Mesenchymal stem cell (in vitro differentiated cells and primary cell): ENCODE data around the gene EHD1.

Source experiments
- DNase-seq: peaks from one replicate; pipeline ENCODE4 v3.0.0-alpha.2; 2013
- H2AFZ ChIP-seq: one replicate; pipeline ENCODE4 v1.6.1; 2013; ENCODE audit warnings: low read depth, mild to moderate bottlenecking, control low read depth, inconsistent platforms, low read length, moderate library complexity
- H2AK5ac ChIP-seq: 2 replicates; pipeline ENCODE4 v1.6.1; 2013; ENCODE audit warnings: low read length, moderate library complexity, mild to moderate bottlenecking, inconsistent platforms; ENCODE audit not compliant: severe bottlenecking
- H2BK120ac ChIP-seq: one replicate; pipeline ENCODE4 v1.6.1; 2013; ENCODE audit warnings: low read depth, mild to moderate bottlenecking, inconsistent platforms, low read length, moderate library complexity
- H2BK12ac ChIP-seq, 2 experiments: one replicate each; pipeline ENCODE4 v1.6.1; 2013; ENCODE audit warnings: inconsistent platforms in 2 of 2, low read length in 2 of 2, mild to moderate bottlenecking in 2 of 2, moderate library complexity in 2 of 2, control low read depth in 1 of 2
- H2BK15ac ChIP-seq: one replicate; pipeline ENCODE4 v1.6.1; 2013; ENCODE audit warnings: mild to moderate bottlenecking, low read depth, inconsistent platforms; ENCODE audit not compliant: poor library complexity, severe bottlenecking
- H2BK5ac ChIP-seq: 2 replicates; pipeline ENCODE4 v1.6.1; 2013; ENCODE audit warnings: low read depth, mild to moderate bottlenecking, low read length, control low read depth, inconsistent platforms; ENCODE audit not compliant: poor library complexity, severe bottlenecking
- H3K14ac ChIP-seq, 2 experiments: one replicate each; pipeline ENCODE4 v1.6.1; 2013; ENCODE audit warnings: inconsistent platforms in 2 of 2, low read length in 2 of 2, control low read depth in 1 of 2, mild to moderate bottlenecking in 1 of 2, moderate library complexity in 1 of 2
- H3K18ac ChIP-seq, 2 experiments: one replicate each; pipeline ENCODE4 v1.6.1; 2013; ENCODE audit warnings: inconsistent platforms in 2 of 2, low read length in 2 of 2, control low read depth in 1 of 2, low read depth in 1 of 2, mild to moderate bottlenecking in 1 of 2
- H3K23ac ChIP-seq, 2 experiments: one replicate each; pipeline ENCODE4 v1.6.1; 2013; ENCODE audit warnings: inconsistent platforms in 2 of 2, low read length in 2 of 2, mild to moderate bottlenecking in 2 of 2, moderate library complexity in 2 of 2, control low read depth in 1 of 2
- H3K27ac ChIP-seq: 2 replicates; pipeline ENCODE4 v1.5.1; 2013; ENCODE audit warnings: mild to moderate bottlenecking, moderate library complexity, low read length, control low read depth, inconsistent platforms; ENCODE audit not compliant: poor library complexity, severe bottlenecking
- H3K27me3 ChIP-seq, 2 experiments: 2 replicates each; pipeline versions ENCODE4 v1.6.1 to v1.7.0; 2013; ENCODE audit warnings: low read length in 2 of 2, mild to moderate bottlenecking in 2 of 2, moderate library complexity in 2 of 2, control low read depth in 1 of 2, inconsistent platforms in 1 of 2; ENCODE audit not compliant: control insufficient read depth in 1 of 2, insufficient read depth in 1 of 2
- H3K36me3 ChIP-seq, 2 experiments: 2 replicates each; pipeline versions ENCODE4 v1.6.1 to v1.7.0; 2013; ENCODE audit warnings: low read length in 2 of 2, control low read depth in 1 of 2, inconsistent platforms in 1 of 2, low read depth in 1 of 2, mild to moderate bottlenecking in 1 of 2; ENCODE audit not compliant: insufficient read depth in 2 of 2, control insufficient read depth in 1 of 2
- H3K4ac ChIP-seq, 2 experiments: one replicate each; pipeline ENCODE4 v1.6.1; 2013; ENCODE audit warnings: inconsistent platforms in 2 of 2, low read length in 2 of 2, mild to moderate bottlenecking in 2 of 2, moderate library complexity in 2 of 2, control low read depth in 1 of 2, low read depth in 1 of 2
- H3K4me1 ChIP-seq: 2 replicates; pipeline ENCODE4 v1.6.1; 2013; ENCODE audit warnings: low read depth, low read length, control low read depth; ENCODE audit not compliant: control insufficient read depth, insufficient read depth
- H3K4me2 ChIP-seq: 2 replicates; pipeline ENCODE4 v1.6.1; 2013; ENCODE audit warnings: low read length, mild to moderate bottlenecking, inconsistent platforms; ENCODE audit not compliant: poor library complexity, severe bottlenecking
- H3K4me3 ChIP-seq, 2 experiments: 2 replicates each; pipeline versions ENCODE4 v1.5.1 to v1.7.0; 2013; ENCODE audit warnings: low read length in 2 of 2, mild to moderate bottlenecking in 2 of 2, control low read depth in 1 of 2, low read depth in 1 of 2; ENCODE audit not compliant: insufficient read depth in 1 of 2
- H3K79me1 ChIP-seq: replicated peaks from 2 replicates; pipeline ENCODE4 v1.6.1; 2013; ENCODE audit warnings: mild to moderate bottlenecking, control low read depth, low read length, inconsistent platforms; ENCODE audit not compliant: poor library complexity, severe bottlenecking
- H3K9ac ChIP-seq: 2 replicates; pipeline ENCODE4 v1.7.0; 2013; ENCODE audit warnings: mild to moderate bottlenecking, low read length, moderate library complexity
- H3K9me3 ChIP-seq: 2 replicates; pipeline ENCODE4 v1.7.0; 2013; ENCODE audit warnings: mild to moderate bottlenecking, low read length; ENCODE audit not compliant: control insufficient read depth
- H4K8ac ChIP-seq: one replicate; pipeline ENCODE4 v1.6.1; 2013; ENCODE audit warnings: inconsistent platforms, mild to moderate bottlenecking, low read length, moderate library complexity
- H4K91ac ChIP-seq: one replicate; pipeline ENCODE4 v1.6.1; 2013; ENCODE audit warnings: mild to moderate bottlenecking, low read length, inconsistent platforms
- WGBS: methylation state at CpG from one replicate; pipeline ENCODE4 v1.1.7; 2013; ENCODE audit warnings: mixed read lengths; 5-methylcytosine and 5-hydroxymethylcytosine counted together

EHD1 gene

GRCh38 chr11:64900263-64900678 is 21.9 kb upstream of the EHD1 start:
- Histone ChIP-seq H3K9ac (no peak overlapping the region), H4K8ac (no peak overlapping the region), H2BK5ac (no peak overlapping the region), H3K18ac (no peak overlapping the region), H3K4me3 (no peak overlapping the region), H3K4me2 (no peak overlapping the region), H3K23ac (no peak overlapping the region), H3K14ac (no peak overlapping the region), H3K79me1 (peaks cover 3% of the 10 kb centered on the region), H2AFZ (no peak overlapping the region), H3K9me3 (no peaks in the 10 kb centered on the region), H2AK5ac (no peak overlapping the region), H2BK120ac (no peak overlapping the region), H3K27me3 (no peaks in the 10 kb centered on the region), H2BK12ac (no peak overlapping the region), H3K4ac (no peak overlapping the region), H3K4me1 (peaks cover 3% of the 10 kb centered on the region), H4K91ac (no peak overlapping the region), H3K36me3 (peaks cover 79 to 81% of the 10 kb centered on the region in 2 experiments), H2BK15ac (no peak overlapping the region), H3K27ac (no peak overlapping the region)
- DNase-seq: no peak
- WGBS: 95% methylated on average over 14 of the region's 14 CpGs

DNA sequence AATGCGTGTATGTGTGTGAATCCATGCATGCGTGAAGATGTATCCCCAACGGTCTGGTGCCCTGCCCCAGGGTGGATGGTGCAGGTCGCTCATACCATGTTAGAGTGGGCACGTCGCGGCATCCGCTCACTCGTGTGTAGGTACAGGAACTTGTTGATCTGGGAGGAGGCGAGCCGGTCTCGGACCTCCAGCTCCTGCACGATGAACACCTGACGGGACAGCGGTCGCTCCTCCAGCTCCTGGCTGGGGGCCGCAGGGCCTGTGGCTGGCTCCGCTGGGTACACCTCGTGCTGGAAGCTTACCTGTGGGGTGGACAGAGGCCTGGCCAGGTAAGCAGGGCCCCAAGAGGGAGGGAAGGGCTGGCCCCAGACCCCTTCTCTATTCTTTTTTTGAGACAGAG is 20.1 kb upstream of the EHD1 start:
- no peak overlapping the region for H2BK120ac ChIP-seq
- H2AFZ ChIP-seq: no peak overlapping the region
- no peak overlapping the region for H3K23ac ChIP-seq
- H3K4me3 ChIP-seq: no peak overlapping the region
- no peaks in the 10 kb centered on the region for H3K9me3 ChIP-seq
- H3K18ac ChIP-seq: no peak overlapping the region
- no peak overlapping the region for H2AK5ac ChIP-seq
- 98% methylated on average over 19 of the region's 19 CpGs for WGBS
- peaks cover 3% of the 10 kb centered on the region for H3K79me1 ChIP-seq
- H3K9ac ChIP-seq: no peak overlapping the region
- H4K91ac ChIP-seq: no peak overlapping the region
- H3K4ac ChIP-seq: no peak overlapping the region
- H3K36me3 ChIP-seq: peaks cover 80 to 87% of the 10 kb centered on the region in 2 experiments
- H4K8ac ChIP-seq: no peak overlapping the region
- H3K27ac ChIP-seq: no peak overlapping the region
- H2BK5ac ChIP-seq: no peak overlapping the region
- H3K4me2 ChIP-seq: no peak overlapping the region
- no peak for DNase-seq
- H3K27me3 ChIP-seq: no peaks in the 10 kb centered on the region
- no peak overlapping the region for H3K14ac ChIP-seq
- no peak overlapping the region for H2BK15ac ChIP-seq
- no peak overlapping the region for H2BK12ac ChIP-seq
- peaks cover 11% of the 10 kb centered on the region for H3K4me1 ChIP-seq

- Histone ChIP-seq H3K27me3 (no peaks in the 10 kb centered on the region), H3K18ac (no peak overlapping the region), H3K4me2 (no peak overlapping the region), H3K23ac (no peak overlapping the region), H2BK5ac (no peak overlapping the region), H2AK5ac (no peak overlapping the region), H3K9ac (no peak overlapping the region), H3K36me3 (peaks cover 76 to 82% of the 10 kb centered on the region in 2 experiments), H3K14ac (no peak overlapping the region), H2BK120ac (no peak overlapping the region), H2BK15ac (no peak overlapping the region), H3K4me1 (peaks cover 16% of the 10 kb centered on the region), H2BK12ac (no peak overlapping the region), H4K91ac (no peak overlapping the region), H3K27ac (no peak overlapping the region), H4K8ac (no peak overlapping the region), H3K4me3 (no peak overlapping the region), H3K79me1 (peaks cover 3% of the 10 kb centered on the region), H3K9me3 (no peaks in the 10 kb centered on the region), H2AFZ (no peak overlapping the region), H3K4ac (no peak overlapping the region)
- WGBS: 99% methylated on average over 8 of the region's 9 CpGs
- no peak for DNase-seq
These were observed 19.6 kb upstream of the EHD1 start for GRCh38 chr11:64898076-64898445.

DNA sequence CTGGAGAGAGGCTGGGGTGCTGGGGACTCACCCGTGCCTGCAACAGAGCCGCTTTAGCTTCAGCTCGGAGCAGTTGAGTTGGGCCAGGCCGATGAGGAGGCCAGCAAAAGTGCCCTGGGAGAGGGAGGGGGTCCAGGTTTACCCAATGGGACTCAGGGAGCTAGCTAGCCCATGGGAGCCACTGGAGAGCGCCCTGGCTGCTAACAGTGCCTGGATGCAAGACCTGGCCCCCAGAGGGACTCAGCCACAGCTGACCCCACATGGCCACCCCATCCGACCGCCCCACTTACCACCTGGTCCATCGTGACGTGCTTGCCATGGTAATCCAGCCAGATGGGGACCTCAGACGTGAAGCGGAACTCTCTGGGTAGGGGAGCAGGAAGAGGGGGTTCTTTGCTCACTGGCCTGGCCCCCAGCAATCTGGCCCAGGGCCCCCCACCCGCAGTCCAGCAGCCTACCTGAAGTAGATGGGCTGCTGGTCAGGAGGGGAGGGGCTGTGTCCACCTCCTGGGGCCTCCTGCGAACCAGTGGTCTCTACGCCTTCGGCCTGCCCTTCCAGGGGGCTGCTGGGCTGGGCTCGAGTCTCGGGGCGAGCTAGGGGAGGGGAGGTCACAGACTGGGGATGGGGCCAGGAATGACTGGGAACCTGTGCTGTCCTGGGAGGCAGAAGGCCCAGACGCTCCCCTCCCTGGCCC is 19.1 kb upstream of the EHD1 start:
- Histone ChIP-seq H2BK5ac (no peak overlapping the region), H2AK5ac (no peak overlapping the region), H3K18ac (no peak overlapping the region), H3K27me3 (no peaks in the 10 kb centered on the region), H3K4me1 (peaks cover 17% of the 10 kb centered on the region), H2BK15ac (no peak overlapping the region), H3K36me3 (peaks cover 71 to 77% of the 10 kb centered on the region in 2 experiments), H3K27ac (no peak overlapping the region), H3K9me3 (no peaks in the 10 kb centered on the region), H3K4me3 (no peak overlapping the region), H3K4me2 (no peak overlapping the region), H3K14ac (no peak overlapping the region), H4K91ac (no peak overlapping the region), H3K79me1 (peaks cover 3% of the 10 kb centered on the region), H3K4ac (no peak overlapping the region), H4K8ac (no peak overlapping the region), H3K23ac (no peak overlapping the region), H2AFZ (no peak overlapping the region), H2BK12ac (no peak overlapping the region), H3K9ac (no peak overlapping the region), H2BK120ac (no peak overlapping the region)
- 96% methylated on average over 18 of the region's 19 CpGs for WGBS
- DNase-seq: no peak
